ENCODE measurements around the gene SSR2.

SSR2 gene

GRCh38 chr1:155974208-155975115 lies 46.3 kb downstream of the SSR2 start:
- DNase-seq (ENCODE audit: low read depth in 2 of 2): no peak

- no peak for DNase-seq (ENCODE audit: low read depth in 2 of 2)
Measured at GRCh38 chr1:155973723-155974122, 47.0 kb downstream of the SSR2 start.

- no peak for DNase-seq (ENCODE audit: low read depth in 2 of 2)
Measured at GRCh38 chr1:155971910-155972809, 48.6 kb downstream of the SSR2 start.

- DNase-seq (ENCODE audit: low read depth in 2 of 2): no peak
Measured at GRCh38 chr1:155970531-155971167, 50.1 kb downstream of the SSR2 start.

- DNase-seq (ENCODE audit: low read depth in 2 of 2): no peak
Measured at GRCh38 chr1:155969377-155969791, 51.4 kb downstream of the SSR2 start.

- no peak for DNase-seq (ENCODE audit: low read depth in 2 of 2)
Measured at GRCh38 chr1:155968670-155969069, 52.1 kb downstream of the SSR2 start.

GRCh38 chr1:155968051-155968400 lies 52.7 kb downstream of the SSR2 start:
- DNase-seq (ENCODE audit: low read depth in 2 of 2): no peak

GRCh38 chr1:155967341-155968050 lies 53.3 kb downstream of the SSR2 start:
- DNase-seq (ENCODE audit: low read depth in 2 of 2): no peak

GRCh38 chr1:155966750-155967149 lies 54.0 kb downstream of the SSR2 start:
- DNase-seq (ENCODE audit: low read depth in 2 of 2): no peak

- no peak for DNase-seq (ENCODE audit: low read depth in 2 of 2)
Measured at GRCh38 chr1:155966135-155966534, 54.6 kb downstream of the SSR2 start.

GRCh38 chr1:155964193-155964592 lies 56.6 kb downstream of the SSR2 start:
- no peak for DNase-seq (ENCODE audit: low read depth in 2 of 2)

- DNase-seq (ENCODE audit: low read depth in 2 of 2): no peak
Measured at GRCh38 chr1:155962599-155963211, 58.0 kb downstream of the SSR2 start.

GRCh38 chr1:155961937-155962336 lies 58.8 kb downstream of the SSR2 start:
- no peak for DNase-seq (ENCODE audit: low read depth in 2 of 2)

GRCh38 chr1:155960081-155960745 lies 60.5 kb downstream of the SSR2 start:
- DNase-seq (ENCODE audit: low read depth in 2 of 2): no peak

Measured in stimulated activated CD4-positive, alpha-beta T cell treated with anti-CD3 and anti-CD28 coated beads, Interleukin-15, amount 100 ng/mL, for 48 hours (primary cell).